NT2/D1 (cell line): ENCODE results near the gene RSBN1L.

Experiments used
- DNase-seq: peaks from one replicate; pipeline ENCODE4 v3.0.0-alpha.2; 2011; ENCODE audit warnings: low read depth, low spot score
- H3K27me3 ChIP-seq: 2 replicates; pipeline ENCODE4 v1.6.0; 2011; ENCODE audit warnings: mild to moderate bottlenecking; ENCODE audit not compliant: insufficient read length, insufficient read depth
- H3K36me3 ChIP-seq: 2 replicates; pipeline ENCODE4 v1.6.1; 2011; ENCODE audit warnings: mild to moderate bottlenecking, low read length, mixed read lengths; ENCODE audit not compliant: insufficient read depth, insufficient read length
- H3K4me1 ChIP-seq: 2 replicates; pipeline ENCODE4 v1.5.1; 2011; ENCODE audit not compliant: insufficient read depth, insufficient read length
- H3K4me3 ChIP-seq: 2 replicates; pipeline ENCODE4 v1.5.1; 2011; ENCODE audit warnings: low read depth; ENCODE audit not compliant: insufficient read length
- H3K9ac ChIP-seq: 2 replicates; pipeline ENCODE4 v1.6.0; 2011; ENCODE audit warnings: low read depth; ENCODE audit not compliant: insufficient read length
- H3K9me3 ChIP-seq: 2 replicates; pipeline ENCODE4 v1.5.1; 2011; ENCODE audit warnings: mild to moderate bottlenecking, low read length; ENCODE audit not compliant: insufficient read depth
- SUZ12 ChIP-seq: IDR thresholded peaks from 2 replicates; pipeline ENCODE4 v1.6.1; 2011; ENCODE audit not compliant: insufficient read length, insufficient read depth; ENCODE audit errors: extremely low read depth
- YY1 ChIP-seq: IDR thresholded peaks from 2 replicates; pipeline ENCODE4 v1.6.1; 2011; ENCODE audit not compliant: insufficient read length, insufficient read depth
- ZNF274 ChIP-seq: IDR thresholded peaks from 2 replicates; pipeline ENCODE4 v1.6.1; 2011; ENCODE audit warnings: mild to moderate bottlenecking, low read depth, low read length

RSBN1L gene

GRCh38 chr7:77746824-77747165, 50.5 kb downstream of the RSBN1L start:
- H3K9ac ChIP-seq, result no peak overlapping the region
- no peaks in the 10 kb centered on the region for H3K27me3 ChIP-seq
- H3K9me3 ChIP-seq, result no peaks in the 10 kb centered on the region
- DNase-seq, result no peak
- TF ChIP-seq SUZ12, result no peak
- TF ChIP-seq ZNF274, result no peak
- TF ChIP-seq YY1, result no peak
- no peak overlapping the region for H3K4me3 ChIP-seq
- peaks cover 7% of the 10 kb centered on the region for H3K36me3 ChIP-seq
- no peaks in the 10 kb centered on the region for H3K4me1 ChIP-seq

DNA sequence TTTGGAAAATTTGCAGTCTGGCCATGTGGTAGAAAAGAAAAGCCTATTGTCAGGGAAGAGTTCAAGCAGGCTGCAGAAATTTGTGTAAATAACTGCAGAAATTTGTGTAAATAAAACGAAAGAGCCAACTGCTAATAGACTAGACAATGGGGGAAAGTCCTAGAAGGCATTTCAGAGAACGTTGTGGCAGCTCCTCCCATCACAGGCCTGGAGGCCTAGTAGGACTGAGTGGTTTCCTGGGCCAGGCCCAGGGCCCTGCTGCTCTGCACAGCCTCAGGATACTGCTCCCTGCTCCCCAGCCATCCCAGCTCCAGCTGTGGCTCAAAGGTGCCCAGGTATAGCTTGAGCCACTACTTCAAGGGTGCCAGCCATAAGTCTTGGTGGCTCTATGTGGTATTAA, 50.9 kb downstream of the RSBN1L start:
- TF ChIP-seq SUZ12 (no peak), ZNF274 (no peak), YY1 (no peak)
- Histone ChIP-seq H3K4me1 (no peaks in the 10 kb centered on the region), H3K4me3 (no peak overlapping the region), H3K9me3 (no peaks in the 10 kb centered on the region), H3K27me3 (no peaks in the 10 kb centered on the region), H3K9ac (no peak overlapping the region), H3K36me3 (peaks cover 8% of the 10 kb centered on the region)
- no peak for DNase-seq

GRCh38 chr7:77747718-77748117, 51.5 kb downstream of the RSBN1L start:
- peaks cover 9% of the 10 kb centered on the region for H3K36me3 ChIP-seq
- no peak overlapping the region for H3K9ac ChIP-seq
- TF ChIP-seq ZNF274 (no peak), SUZ12 (no peak), YY1 (no peak)
- no peak overlapping the region for H3K4me3 ChIP-seq
- DNase-seq, result no peak
- H3K4me1 ChIP-seq, result no peaks in the 10 kb centered on the region
- H3K27me3 ChIP-seq, result no peaks in the 10 kb centered on the region
- H3K9me3 ChIP-seq, result no peaks in the 10 kb centered on the region

- DNase-seq, result no peak
- H3K9me3 ChIP-seq, result no peaks in the 10 kb centered on the region
- H3K9ac ChIP-seq, result no peak overlapping the region
- H3K4me3 ChIP-seq, result no peak overlapping the region
- TF ChIP-seq ZNF274 (no peak), YY1 (no peak), SUZ12 (no peak)
- no peaks in the 10 kb centered on the region for H3K27me3 ChIP-seq
- H3K36me3 ChIP-seq, result peaks cover 9% of the 10 kb centered on the region
- H3K4me1 ChIP-seq, result no peaks in the 10 kb centered on the region
Observed at GRCh38 chr7:77752016-77752415, 55.8 kb downstream of the RSBN1L start.

GRCh38 chr7:77753173-77753572, 56.9 kb downstream of the RSBN1L start:
- DNase-seq, result no peak
- Histone ChIP-seq H3K27me3 (no peaks in the 10 kb centered on the region), H3K36me3 (peaks cover 9% of the 10 kb centered on the region), H3K9ac (no peak overlapping the region), H3K4me1 (no peaks in the 10 kb centered on the region), H3K9me3 (no peaks in the 10 kb centered on the region), H3K4me3 (no peak overlapping the region)
- TF ChIP-seq YY1 (no peak), SUZ12 (no peak), ZNF274 (no peak)

- Histone ChIP-seq H3K4me1 (no peaks in the 10 kb centered on the region), H3K27me3 (no peaks in the 10 kb centered on the region), H3K9ac (no peak overlapping the region), H3K36me3 (no peaks in the 10 kb centered on the region), H3K4me3 (no peak overlapping the region), H3K9me3 (no peaks in the 10 kb centered on the region)
- DNase-seq, result no peak
- TF ChIP-seq YY1 (no peak), ZNF274 (no peak), SUZ12 (no peak)
Observed at GRCh38 chr7:77757589-77757988, 61.3 kb downstream of the RSBN1L start.

GRCh38 chr7:77759294-77759889, 63.1 kb downstream of the RSBN1L start:
- no peak overlapping the region for H3K9ac ChIP-seq
- no peaks in the 10 kb centered on the region for H3K4me1 ChIP-seq
- no peaks in the 10 kb centered on the region for H3K9me3 ChIP-seq

More at GRCh38 chr7:77759294-77759889, 63.1 kb downstream of the RSBN1L start:
- Histone ChIP-seq H3K4me3 (no peak overlapping the region), H3K36me3 (no peaks in the 10 kb centered on the region), H3K27me3 (no peaks in the 10 kb centered on the region)
- peak; percentile 51 for DNase-seq
- TF ChIP-seq YY1, result no peak
- no peak for TF ChIP-seq SUZ12
